Adrenal gland (tissue), 12 donors: ENCODE measurements around the gene ARTN. TPM values are rescaled to one million over a fixed set of nuclear protein-coding genes. Genes with fewer than 3 reads are reported as not detected.

Experiments used
- DNase-seq, 7 donors: peaks; one replicate each; pipeline ENCODE4 v3.0.0-alpha.2; 2019 to 2020
- H3K27ac ChIP-seq, 5 donors: fragments of 200-600 bp; sonication (generic) in 4 of 5; 1 replicate in 3 of 5; 2 replicates in 2 of 5; pipeline versions ENCODE4 v1.5.1 to v1.8.0; 2016 to 2020; ENCODE audit warnings: mild to moderate bottlenecking in 1 of 5
- H3K27me3 ChIP-seq: fragments of 200-600 bp; 2 replicates; pipeline ENCODE4 v1.8.0; 2021
- H3K36me3 ChIP-seq, 2 donors: fragments of 200-600 bp; replicated peaks in 1 of 2; 1 replicate in 1 of 2; 2 replicates in 1 of 2; pipeline versions ENCODE4 v1.5.1 to v1.8.0; 2018 to 2022
- H3K4me1 ChIP-seq, 2 donors: fragments of 200-600 bp; replicated peaks in 1 of 2; 1 replicate in 1 of 2; 2 replicates in 1 of 2; pipeline versions ENCODE4 v1.5.1 to v1.8.0; 2018 to 2021
- H3K4me3 ChIP-seq, 4 donors: fragments of 200-600 bp; sonication (generic) in 3 of 4; one replicate each; pipeline ENCODE4 v1.5.1; 2016 to 2018
- H3K9me3 ChIP-seq, 3 donors: fragments of 200-600 bp; sonication (generic) in 1 of 3; replicated peaks in 1 of 3; 1 replicate in 2 of 3; 2 replicates in 1 of 3; pipeline versions ENCODE4 v1.5.1 to v1.8.0; 2016 to 2021
- CTCF ChIP-seq, 6 experiments: fragments of 450-650 bp in 4 of 6; fragments of 200-600 bp in 2 of 6; sonication (generic) in 1 of 6; IDR thresholded peaks; 1 replicate in 5 of 6; 2 replicates in 1 of 6; pipeline versions ENCODE4 v1.5.1 to v1.8.0; 2016 to 2021; ENCODE audit warnings: antibody characterized with exemption in 6 of 6, mild to moderate bottlenecking in 2 of 6, moderate library complexity in 1 of 6
- POLR2A ChIP-seq, 2 donors: fragments of 450-650 bp; IDR thresholded peaks; one replicate each; pipeline ENCODE4 v1.6.1; 2017; ENCODE audit warnings: antibody characterized with exemption in 2 of 2, mild to moderate bottlenecking in 2 of 2, moderate library complexity in 1 of 2
- WGBS, 4 donors: extraction: QIAGEN DNeasy Blood & Tissue Kit in 2 of 4; methylation state at CpG; one replicate each; pipeline versions ENCODE4 v1.1.5 to v1.1.7; 2013 to 2017; 5-methylcytosine and 5-hydroxymethylcytosine counted together
- intact Hi-C, 2 donors: fragments of 100-400 bp; cut with DNase I; formaldehyde crosslinking; loops; one replicate each; pipeline versions ENCODE4 v1.14.1 to v1.15.0; 2022 to 2023
- polyA plus RNA-seq, 3 donors: library from polyadenylated mRNA; stranded (reverse); fragments of 200-250 nt in 2 of 3; fragments of 350-450 nt in 1 of 3; fragmentation: Illumina TruSeq in 1 of 3; extraction: RNeasy Lipid Tissue Mini Kit (QIAGEN cat#74804) in 1 of 3; gene quantifications; one replicate each; pipeline ENCODE4 v1.2.3, GENCODE V29; 2013 to 2014
- total RNA-seq, 9 donors: library from RNA; depleted of rRNA in 4 of 9; stranded (reverse); fragments of >200 nt in 4 of 9; fragments of 120-200 nt in 1 of 9; fragmentation: NEBNext Ultra II Directional in 1 of 9; extraction: Animal tissue kit (Norgen Biotek cat#: 25700) in 1 of 9; gene quantifications; one replicate each; pipeline versions ENCODE4 v1.1.0 to v1.2.4, GENCODE V29; 2013 to 2023
- donor health status: healthy with polysubstance abuse.
- donor health status: Bipolar disorder and iron deficiency.
- donor health status: DM: yes; HTN: yes; CAD: no.
- donor health status: DM: no; HTN: no; CAD: no.
- donor health status: DM: no; HTN: no; CAD: no.
- donor health status: DM: yes; HTN: yes; CAD: no.

ARTN gene
- total and polyA plus RNA-seq, 12 donors: 0.23 to 4.9 (median 0.89) TPM; not detected in 1

GRCh38 chr1:43981636-43982035, 48.0 kb downstream of the ARTN start:
- WGBS, 4 donors: 94 to 97% (median 96%) methylated on average over 8 to 20 of the region's 20 CpGs
- Histone ChIP-seq H3K36me3 (peaks cover 0 to 13% of the 10 kb centered on the region in 2 donors), H3K27ac (no peak overlapping the region), H3K4me1 (peaks cover 7 to 27% of the 10 kb centered on the region in 2 donors), H3K4me3 (no peak overlapping the region), H3K27me3 (no peaks in the 10 kb centered on the region), H3K9me3 (no peaks in the 10 kb centered on the region)
- peak in 1 of 7 donors; percentile 15 for DNase-seq
- intact Hi-C loops: no loop called here
- TF ChIP-seq POLR2A (IDR thresholded peaks at IDR 0.05): no peak
- TF ChIP-seq CTCF (IDR thresholded peaks at IDR 0.05): no peak

- WGBS, 4 donors: 90 to 97% (median 94%) methylated on average over 2 to 8 of the region's 8 CpGs
- peaks cover 7 to 21% of the 10 kb centered on the region in 2 donors for H3K4me1 ChIP-seq
- no peak for TF ChIP-seq CTCF (IDR thresholded peaks at IDR 0.05)
- no peak for TF ChIP-seq POLR2A (IDR thresholded peaks at IDR 0.05)
- H3K9me3 ChIP-seq: no peaks in the 10 kb centered on the region
- H3K27ac ChIP-seq: no peak overlapping the region
- intact Hi-C loops: no loop called here
- no peak overlapping the region for H3K4me3 ChIP-seq
- peaks cover 0 to 7% of the 10 kb centered on the region in 2 donors for H3K36me3 ChIP-seq
- DNase-seq: no peak
- H3K27me3 ChIP-seq: no peaks in the 10 kb centered on the region
These were observed 48.6 kb downstream of the ARTN start for GRCh38 chr1:43982241-43982640.

- peaks cover 0 to 1% of the 10 kb centered on the region in 2 donors for H3K36me3 ChIP-seq
- no peak overlapping the region for H3K27ac ChIP-seq
- TF ChIP-seq CTCF (IDR thresholded peaks at IDR 0.05) (no peak), POLR2A (IDR thresholded peaks at IDR 0.05) (no peak)
- peaks cover 7 to 16% of the 10 kb centered on the region in 2 donors for H3K4me1 ChIP-seq
- no peaks in the 10 kb centered on the region for H3K9me3 ChIP-seq
- WGBS, 4 donors: 77 to 90% (median 88%) methylated on average over 15 of the region's 15 CpGs
- intact Hi-C loops: no loop called here
- H3K27me3 ChIP-seq: no peaks in the 10 kb centered on the region
- DNase-seq: no peak
- no peak overlapping the region for H3K4me3 ChIP-seq
These were observed 49.2 kb downstream of the ARTN start for GRCh38 chr1:43982808-43983207.

GRCh38 chr1:43983253-43983899, 49.8 kb downstream of the ARTN start:
- no peak overlapping the region for H3K27ac ChIP-seq
- peaks cover 7 to 10% of the 10 kb centered on the region in 2 donors for H3K4me1 ChIP-seq
- no peak overlapping the region for H3K4me3 ChIP-seq
- TF ChIP-seq CTCF (IDR thresholded peaks at IDR 0.05): no peak
- TF ChIP-seq POLR2A (IDR thresholded peaks at IDR 0.05): no peak
- no peaks in the 10 kb centered on the region for H3K27me3 ChIP-seq
- intact Hi-C loops: no loop called here
- H3K36me3 ChIP-seq: no peaks in the 10 kb centered on the region
- WGBS, 4 donors: 83 to 89% (median 86%) methylated on average over 12 of the region's 12 CpGs
- DNase-seq: no peak
- H3K9me3 ChIP-seq: no peaks in the 10 kb centered on the region
